Prostate gland (tissue), 2 donors: ENCODE data around the gene XCL1. TPM values are rescaled to one million over a fixed set of nuclear protein-coding genes. Genes with fewer than 3 reads are reported as not detected.
"Not testable (repeated sequence)": the region's sequence is repeated elsewhere in the genome, so short reads cannot be mapped to it uniquely, and the experiment has no call there.

Experiments used
- DNase-seq: peaks from one replicate; pipeline ENCODE4 v3.0.0-alpha.2; 2019; ENCODE audit warnings: low spot score
- H3K27ac ChIP-seq, 2 donors: fragments of 200-600 bp; sonication (generic); 2 replicates each; pipeline ENCODE4 v1.5.1; 2017 to 2019
- H3K27me3 ChIP-seq: fragments of 200-600 bp; sonication (generic); replicated peaks from 2 replicates; pipeline ENCODE4 v1.5.1; 2019; ENCODE audit not compliant: insufficient read depth
- H3K36me3 ChIP-seq, 2 donors: fragments of 200-600 bp; sonication (generic); 1 replicate in 1 of 2; 2 replicates in 1 of 2; pipeline versions ENCODE4 v1.5.1 to v1.8.1; 2017 to 2019
- H3K4me1 ChIP-seq: fragments of 200-600 bp; sonication (generic); replicated peaks from 2 replicates; pipeline ENCODE4 v1.5.1; 2019
- H3K4me3 ChIP-seq, 2 donors: fragments of 200-600 bp; sonication (generic); 2 replicates each; pipeline ENCODE4 v1.5.1; 2017 to 2019
- H3K9me3 ChIP-seq: fragments of 200-600 bp; sonication (generic); 2 replicates; pipeline ENCODE4 v1.5.1; 2017
- CTCF ChIP-seq, 4 experiments: fragments of 200-600 bp in 2 of 4; fragments of 450-650 bp in 2 of 4; sonication (generic) in 2 of 4; IDR thresholded peaks; 1 replicate in 3 of 4; 2 replicates in 1 of 4; pipeline ENCODE4 v1.5.1; 2016 to 2019; ENCODE audit warnings: antibody characterized with exemption in 4 of 4, mild to moderate bottlenecking in 2 of 4, moderate library complexity in 2 of 4
- POLR2A ChIP-seq: fragments of 450-650 bp; IDR thresholded peaks from one replicate; pipeline ENCODE4 v1.6.1; 2016; ENCODE audit warnings: antibody characterized with exemption, mild to moderate bottlenecking
- POLR2AphosphoS5 ChIP-seq: sonication (generic); formaldehyde crosslinking; IDR thresholded peaks from one replicate; pipeline ENCODE4 v1.6.1; 2017; ENCODE audit warnings: antibody characterized with exemption
- WGBS: methylation state at CpG from one replicate; pipeline ENCODE4 v1.1.5; 2018; 5-methylcytosine and 5-hydroxymethylcytosine counted together
- intact Hi-C: fragments of 100-400 bp; cut with DNase I; formaldehyde crosslinking; loops from one replicate; pipeline ENCODE4 v1.14.2; 2022
- total RNA-seq, 2 donors: library from RNA; depleted of rRNA; stranded (reverse); fragments of >200 nt; gene quantifications; one replicate each; pipeline ENCODE4 v1.1.0, GENCODE V29; 2016

XCL1 gene, protein sequence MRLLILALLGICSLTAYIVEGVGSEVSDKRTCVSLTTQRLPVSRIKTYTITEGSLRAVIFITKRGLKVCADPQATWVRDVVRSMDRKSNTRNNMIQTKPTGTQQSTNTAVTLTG
- not detected for total RNA-seq

DNA sequence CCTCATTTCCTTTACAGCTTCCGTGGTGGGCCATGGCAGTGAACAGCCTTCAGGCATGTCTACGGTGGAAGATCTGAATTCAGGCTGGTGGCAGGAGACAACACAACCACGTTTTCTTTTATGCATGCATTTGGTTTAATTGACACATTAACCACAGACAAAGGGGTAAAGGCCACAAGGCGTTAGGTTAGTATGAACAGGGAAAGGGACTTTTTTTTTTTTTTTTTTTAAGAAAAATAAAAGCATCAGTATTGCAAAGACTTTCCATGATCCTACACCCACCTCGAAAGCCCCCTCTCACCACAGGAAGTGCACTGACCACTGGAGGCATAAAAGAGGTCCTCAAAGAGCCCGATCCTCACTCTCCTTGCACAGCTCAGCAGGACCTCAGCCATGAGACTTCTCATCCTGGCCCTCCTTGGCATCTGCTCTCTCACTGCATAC, at the start of gene XCL1:
Gene XCL1, plus strand, starts transcription at position 361 of the 444 bp plus-strand sequence. Its CDS starts 33 bp downstream, at position 394.
- H3K9me3 ChIP-seq, H3K36me3 ChIP-seq, H3K27me3 ChIP-seq, H3K4me3 ChIP-seq, DNase-seq, H3K4me1 ChIP-seq, H3K27ac ChIP-seq: not testable (repeated sequence)
- WGBS: 84% methylated on average over 3 of the region's 6 CpGs
- intact Hi-C loops: loop anchor here (10.0 kb wide), 1 partner anchor 141 kb away; no protein-coding TSS in a partner anchor

- H3K9me3 ChIP-seq: no peaks in the 10 kb centered on the region
- DNase-seq: no peak
- intact Hi-C loops: no loop called here
- TF ChIP-seq POLR2AphosphoS5 (no peak), POLR2A (no peak), CTCF (IDR thresholded peaks at IDR 0.05) (no peak)
- no peaks in the 10 kb centered on the region for H3K4me1 ChIP-seq
- no peaks in the 10 kb centered on the region for H3K27me3 ChIP-seq
- H3K4me3 ChIP-seq: no peak overlapping the region
- no peak overlapping the region for H3K27ac ChIP-seq
- WGBS: 56% methylated on average over 1 of the region's 1 CpG
- no peaks in the 10 kb centered on the region for H3K36me3 ChIP-seq
Observed at GRCh38 chr1:168529518-168529917, 46.9 kb upstream of the XCL1 start.

GRCh38 chr1:168531615-168532345, 44.6 kb upstream of the XCL1 start:
- no peak overlapping the region for H3K27ac ChIP-seq
- no peaks in the 10 kb centered on the region for H3K27me3 ChIP-seq
- no peaks in the 10 kb centered on the region for H3K9me3 ChIP-seq
- no peaks in the 10 kb centered on the region for H3K4me1 ChIP-seq
- no peak for DNase-seq
- H3K4me3 ChIP-seq: no peak overlapping the region
- H3K36me3 ChIP-seq: no peaks in the 10 kb centered on the region
- intact Hi-C loops: no loop called here
- TF ChIP-seq POLR2A (no peak), CTCF (IDR thresholded peaks at IDR 0.05) (no peak), POLR2AphosphoS5 (no peak)
- 98% methylated on average over 2 of the region's 2 CpGs for WGBS

GRCh38 chr1:168535536-168535935, 40.9 kb upstream of the XCL1 start:
- intact Hi-C loops: no loop called here
- no peak for DNase-seq

GRCh38 chr1:168540798-168541197, 35.6 kb upstream of the XCL1 start:
- H3K27me3 ChIP-seq, intact Hi-C loops, H3K4me3 ChIP-seq, H3K4me1 ChIP-seq, H3K27ac ChIP-seq, H3K36me3 ChIP-seq, DNase-seq, H3K9me3 ChIP-seq: not testable (repeated sequence)
- 84% methylated on average over 7 of the region's 7 CpGs for WGBS

More at GRCh38 chr1:168535536-168535935, 40.9 kb upstream of the XCL1 start:
- Histone ChIP-seq H3K27ac (no peak overlapping the region), H3K4me3 (no peak overlapping the region), H3K36me3 (no peaks in the 10 kb centered on the region), H3K9me3 (no peaks in the 10 kb centered on the region), H3K27me3 (no peaks in the 10 kb centered on the region), H3K4me1 (no peaks in the 10 kb centered on the region)
- 83% methylated on average over 1 of the region's 1 CpG for WGBS
- TF ChIP-seq POLR2AphosphoS5 (no peak), CTCF (IDR thresholded peaks at IDR 0.05) (no peak), POLR2A (no peak)

GRCh38 chr1:168542978-168543377, 33.4 kb upstream of the XCL1 start:
- 100% methylated on average over 2 of the region's 2 CpGs for WGBS
- H3K36me3 ChIP-seq, H3K27ac ChIP-seq, intact Hi-C loops, H3K4me1 ChIP-seq, H3K9me3 ChIP-seq, H3K4me3 ChIP-seq, H3K27me3 ChIP-seq, DNase-seq: not testable (repeated sequence)

DNA sequence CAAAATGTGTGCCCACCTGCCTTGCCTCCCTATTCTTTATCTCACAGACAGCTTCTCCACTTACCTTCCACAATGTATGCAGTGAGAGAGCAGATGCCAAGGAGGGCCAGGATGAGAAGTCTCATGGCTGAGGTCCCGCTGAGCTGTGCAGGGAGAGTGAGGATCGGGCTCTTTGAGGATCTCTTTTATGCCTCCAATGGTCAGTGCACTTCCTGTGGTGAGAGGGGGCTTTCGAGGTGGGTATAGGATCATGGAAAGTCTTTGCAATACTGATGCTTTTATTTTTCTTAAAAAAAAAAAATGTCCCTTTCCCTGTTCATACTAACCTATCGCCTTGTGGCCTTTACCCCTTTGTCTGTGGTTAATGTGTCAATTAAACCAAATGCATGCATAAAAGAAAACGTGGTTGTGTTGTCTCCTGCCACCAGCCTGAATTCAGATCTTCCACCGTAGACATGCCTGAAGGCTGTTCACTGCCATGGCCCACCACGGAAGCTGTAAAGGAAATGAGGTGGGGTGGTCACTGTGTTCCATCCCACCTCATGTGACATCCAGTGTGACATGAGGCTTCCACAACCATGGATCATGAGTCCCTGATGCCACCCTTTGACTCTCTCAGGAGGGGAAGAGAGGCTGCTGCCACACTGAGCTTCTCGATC, 32.4 kb upstream of the XCL1 start, which contains the start of gene XCL2:
Gene XCL2, minus strand, starts transcription at position 158 of the 659 bp plus-strand sequence. Its CDS starts 33 bp downstream, at position 125.
- WGBS: 87% methylated on average over 7 of the region's 8 CpGs
- intact Hi-C loops, DNase-seq, H3K27ac ChIP-seq, H3K4me3 ChIP-seq, H3K9me3 ChIP-seq, H3K4me1 ChIP-seq, H3K27me3 ChIP-seq, H3K36me3 ChIP-seq: not testable (repeated sequence)
